ENCODE measurements around the gene NUAK2. TPM values are rescaled to one million over a fixed set of nuclear protein-coding genes. Genes with fewer than 3 reads are reported as not detected.
A peak's percentile ranks its signal among the peaks of the same experiment; 100 is the strongest.
"Not testable (repeated sequence)": the region's sequence is repeated elsewhere in the genome, so short reads cannot be mapped to it uniquely, and the experiment has no call there.

NUAK2 gene
- 34.2 TPM for total RNA-seq

- Histone ChIP-seq H3K4me1 (ENCODE audit: insufficient read depth, low read length) (peaks cover 61% of the 10 kb centered on the region), H3K27me3 (ENCODE audit: insufficient read depth, low read length) (no peaks in the 10 kb centered on the region), H3K9me3 (ENCODE audit: low read depth, low read length) (no peaks in the 10 kb centered on the region), H3K4me3 (ENCODE audit: low read length) (peak within 1 kb of the TSS; percentile 98)
Observed at GRCh38 chr1:205321162-205321958, at the start of gene NUAK2. TSS of gene NUAK2 (minus strand) at chr1:205321745. CDS start at chr1:205321628, 117 bp downstream.

GRCh38 chr1:205370780-205371179 is 49.2 kb upstream of the NUAK2 start:
- no peak overlapping the region for H3K4me3 ChIP-seq (ENCODE audit: low read length)
- H3K4me1 ChIP-seq (ENCODE audit: insufficient read depth, low read length), result no peaks in the 10 kb centered on the region
- no peaks in the 10 kb centered on the region for H3K9me3 ChIP-seq (ENCODE audit: low read depth, low read length)
- H3K27me3 ChIP-seq (ENCODE audit: insufficient read depth, low read length), result peaks cover 8% of the 10 kb centered on the region

GRCh38 chr1:205369701-205370123 is 48.2 kb upstream of the NUAK2 start:
- Histone ChIP-seq H3K4me3 (ENCODE audit: low read length) (no peak overlapping the region), H3K4me1 (ENCODE audit: insufficient read depth, low read length) (no peaks in the 10 kb centered on the region), H3K27me3 (ENCODE audit: insufficient read depth, low read length) (peaks cover 4% of the 10 kb centered on the region), H3K9me3 (ENCODE audit: low read depth, low read length) (no peaks in the 10 kb centered on the region)

GRCh38 chr1:205368478-205368877 is 46.9 kb upstream of the NUAK2 start:
- no peaks in the 10 kb centered on the region for H3K4me1 ChIP-seq (ENCODE audit: insufficient read depth, low read length)
- H3K4me3 ChIP-seq (ENCODE audit: low read length), result no peak overlapping the region
- H3K27me3 ChIP-seq (ENCODE audit: insufficient read depth, low read length), result no peaks in the 10 kb centered on the region
- no peaks in the 10 kb centered on the region for H3K9me3 ChIP-seq (ENCODE audit: low read depth, low read length)

GRCh38 chr1:205365945-205366463 is 44.5 kb upstream of the NUAK2 start:
- Histone ChIP-seq H3K4me1 (ENCODE audit: insufficient read depth, low read length) (no peaks in the 10 kb centered on the region), H3K4me3 (ENCODE audit: low read length) (no peak overlapping the region), H3K9me3 (ENCODE audit: low read depth, low read length) (no peaks in the 10 kb centered on the region), H3K27me3 (ENCODE audit: insufficient read depth, low read length) (no peaks in the 10 kb centered on the region)

- H3K4me1 ChIP-seq (ENCODE audit: insufficient read depth, low read length); H3K4me3 ChIP-seq (ENCODE audit: low read length); H3K27me3 ChIP-seq (ENCODE audit: insufficient read depth, low read length); H3K9me3 ChIP-seq (ENCODE audit: low read depth, low read length): not testable (repeated sequence)
Observed at GRCh38 chr1:205365086-205365485, 43.5 kb upstream of the NUAK2 start.

- no peak overlapping the region for H3K4me3 ChIP-seq (ENCODE audit: low read length)
Observed at GRCh38 chr1:205360891-205361290, 39.3 kb upstream of the NUAK2 start.

GRCh38 chr1:205359771-205360565 is 38.4 kb upstream of the NUAK2 start:
- H3K4me1 ChIP-seq (ENCODE audit: insufficient read depth, low read length), result no peaks in the 10 kb centered on the region
- H3K9me3 ChIP-seq (ENCODE audit: low read depth, low read length), result no peaks in the 10 kb centered on the region
- no peak overlapping the region for H3K4me3 ChIP-seq (ENCODE audit: low read length)
- H3K27me3 ChIP-seq (ENCODE audit: insufficient read depth, low read length), result peaks cover 6% of the 10 kb centered on the region

More at GRCh38 chr1:205360891-205361290, 39.3 kb upstream of the NUAK2 start:
- Histone ChIP-seq H3K27me3 (ENCODE audit: insufficient read depth, low read length) (peaks cover 6% of the 10 kb centered on the region), H3K4me1 (ENCODE audit: insufficient read depth, low read length) (no peaks in the 10 kb centered on the region), H3K9me3 (ENCODE audit: low read depth, low read length) (no peaks in the 10 kb centered on the region)

GRCh38 chr1:205358579-205358978 is 37.0 kb upstream of the NUAK2 start:
- peaks cover 6% of the 10 kb centered on the region for H3K27me3 ChIP-seq (ENCODE audit: insufficient read depth, low read length)
- no peak overlapping the region for H3K4me3 ChIP-seq (ENCODE audit: low read length)
- no peaks in the 10 kb centered on the region for H3K4me1 ChIP-seq (ENCODE audit: insufficient read depth, low read length)
- H3K9me3 ChIP-seq (ENCODE audit: low read depth, low read length), result no peaks in the 10 kb centered on the region

GRCh38 chr1:205357567-205357966 is 36.0 kb upstream of the NUAK2 start:
- Histone ChIP-seq H3K4me1 (ENCODE audit: insufficient read depth, low read length) (no peaks in the 10 kb centered on the region), H3K27me3 (ENCODE audit: insufficient read depth, low read length) (peaks cover 6% of the 10 kb centered on the region), H3K9me3 (ENCODE audit: low read depth, low read length) (no peaks in the 10 kb centered on the region), H3K4me3 (ENCODE audit: low read length) (no peak overlapping the region)

GRCh38 chr1:205356440-205357139 is 35.0 kb upstream of the NUAK2 start, which contains the start of gene KLHDC8A:
TSS of gene KLHDC8A (minus strand) at chr1:205356922. CDS start at chr1:205343604, 13,318 bp downstream.
- H3K27me3 ChIP-seq (ENCODE audit: insufficient read depth, low read length), result peaks cover 6% of the 10 kb centered on the region
- H3K4me3 ChIP-seq (ENCODE audit: low read length), result no peak within 1 kb of the TSS
- H3K4me1 ChIP-seq (ENCODE audit: insufficient read depth, low read length), result no peaks in the 10 kb centered on the region
- H3K9me3 ChIP-seq (ENCODE audit: low read depth, low read length), result no peaks in the 10 kb centered on the region

- Histone ChIP-seq H3K9me3 (ENCODE audit: low read depth, low read length) (no peaks in the 10 kb centered on the region), H3K4me1 (ENCODE audit: insufficient read depth, low read length) (no peaks in the 10 kb centered on the region), H3K4me3 (ENCODE audit: low read length) (no peak overlapping the region), H3K27me3 (ENCODE audit: insufficient read depth, low read length) (peaks cover 4% of the 10 kb centered on the region)
Observed at GRCh38 chr1:205355075-205355453, 33.5 kb upstream of the NUAK2 start.

GRCh38 chr1:205354259-205355074 is 32.9 kb upstream of the NUAK2 start:
- H3K27me3 ChIP-seq (ENCODE audit: insufficient read depth, low read length), result peaks cover 4% of the 10 kb centered on the region
- H3K9me3 ChIP-seq (ENCODE audit: low read depth, low read length), result no peaks in the 10 kb centered on the region
- H3K4me1 ChIP-seq (ENCODE audit: insufficient read depth, low read length), result peaks cover 3% of the 10 kb centered on the region
- no peak overlapping the region for H3K4me3 ChIP-seq (ENCODE audit: low read length)

GRCh38 chr1:205353612-205354011 is 32.1 kb upstream of the NUAK2 start:
- H3K27me3 ChIP-seq (ENCODE audit: insufficient read depth, low read length), result peaks cover 4% of the 10 kb centered on the region
- H3K4me1 ChIP-seq (ENCODE audit: insufficient read depth, low read length), result peaks cover 11% of the 10 kb centered on the region
- H3K9me3 ChIP-seq (ENCODE audit: low read depth, low read length), result no peaks in the 10 kb centered on the region
- no peak overlapping the region for H3K4me3 ChIP-seq (ENCODE audit: low read length)
